ENCODE measurements around the gene CENPV. TPM values are rescaled to one million over a fixed set of nuclear protein-coding genes. Genes with fewer than 3 reads are reported as not detected.

Gene CENPV
- total and polyA plus RNA-seq, 2 donors (not counting 3 experiments of a cell fraction or from before 2014, with no cell fraction given), result 38.2 to 41.6 TPM

DNA sequence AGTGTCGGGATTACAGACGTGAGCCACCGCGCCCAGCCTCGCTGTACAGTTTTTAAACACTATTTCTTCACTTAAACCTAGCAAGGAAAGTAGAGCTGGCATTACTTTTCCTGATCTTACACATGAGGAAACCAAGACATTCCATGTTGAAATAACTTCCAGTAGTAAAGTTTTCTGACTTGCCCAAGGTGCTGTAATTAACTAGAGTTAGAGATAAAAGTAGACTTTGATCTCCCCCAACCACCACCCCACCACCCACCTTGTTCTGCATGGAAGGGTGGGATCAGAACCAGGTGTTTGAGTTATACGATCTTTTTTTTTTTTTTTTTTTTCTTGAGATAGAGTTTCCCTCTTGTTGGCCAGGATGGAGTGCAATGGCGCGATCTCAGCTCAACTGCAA, 47.1 kb downstream of the CENPV start:
- ChIA-PET CTCF (interaction anchor here (0.8 to 4.4 kb wide), 8 partner anchors 9 to 156 kb away, joined by 3 to 23 read pairs (median 7); partner anchors contain the start of gene CENPV), POLR2A (interaction anchor here (0.7 kb wide), 1 partner anchor 27 kb away, joined by 6 read pairs; no protein-coding TSS in a partner anchor)
- dilution Hi-C loops (cut with MboI; ENCODE audit: extremely low pct_ligation_motif_present, low sequenced_read_pairs), result no loop called here

More for the DNA sequence above, 47.1 kb downstream of the CENPV start:
- Histone ChIP-seq H3K79me2 (ENCODE audit: control insufficient read depth, insufficient read depth, low read length) (no peaks in the 10 kb centered on the region), H3K9ac (replicated peaks; ENCODE audit: extremely low read depth, insufficient read depth, low read length) (no peak overlapping the region), H4K20me1 (replicated peaks; ENCODE audit: control insufficient read depth, extremely low read depth, insufficient read depth, low read length) (no peaks in the 10 kb centered on the region), H3K9me3 (replicated peaks; ENCODE audit: control insufficient read depth, insufficient read depth, low read length) (no peaks in the 10 kb centered on the region), H2AFZ (ENCODE audit: low read depth, low read length) (no peak overlapping the region), H3K27ac (ENCODE audit: insufficient read depth, low read depth, low read length) (no peak overlapping the region), H3K4me1 (ENCODE audit: control insufficient read depth, extremely low read depth, insufficient read depth, low read length) (no peaks in the 10 kb centered on the region), H3K4me2 (ENCODE audit: insufficient read depth, low read length) (no peak overlapping the region), H3K4me3 (replicated peaks in 1 of 3; ENCODE audit: insufficient read depth in 1 of 3, low read depth in 1 of 3, low read length in 3 of 3) (no peak overlapping the region), H3K36me3 (ENCODE audit: control insufficient read depth in 2 of 2, extremely low read depth in 1 of 2, insufficient read depth in 2 of 2, low read length in 2 of 2) (no peaks in the 10 kb centered on the region), H3K27me3 (ENCODE audit: control insufficient read depth in 2 of 2, insufficient read depth in 2 of 2, low read length in 2 of 2) (no peaks in the 10 kb centered on the region), H3K9me1 (replicated peaks; ENCODE audit: control insufficient read depth, extremely low read depth, insufficient read depth, low read length) (no peaks in the 10 kb centered on the region)
- intact Hi-C loops (cut with micrococcal nuclease), result no loop called here
- no peak for TF ChIP-seq EZH2 (IDR thresholded peaks at IDR 0.05; ENCODE audit: borderline replicate concordance, low read depth, low read length, severe bottlenecking)
- TF ChIP-seq JUN (IDR thresholded peaks at IDR 0.05; ENCODE audit: borderline replicate concordance, insufficient read depth, insufficient read length, low read depth), result no peak
- TF ChIP-seq MYC (IDR thresholded peaks at IDR 0.05; ENCODE audit: low read depth, low read length), result no peak
- TF ChIP-seq POLR2AphosphoS5 (IDR thresholded peaks at IDR 0.05; ENCODE audit: insufficient read depth, low read depth, low read length), result no peak
- TF ChIP-seq GATA2 (IDR thresholded peaks at IDR 0.05; ENCODE audit: insufficient read depth, insufficient read length, low read depth, low read length), result no peak
- TF ChIP-seq, protein P1, sequence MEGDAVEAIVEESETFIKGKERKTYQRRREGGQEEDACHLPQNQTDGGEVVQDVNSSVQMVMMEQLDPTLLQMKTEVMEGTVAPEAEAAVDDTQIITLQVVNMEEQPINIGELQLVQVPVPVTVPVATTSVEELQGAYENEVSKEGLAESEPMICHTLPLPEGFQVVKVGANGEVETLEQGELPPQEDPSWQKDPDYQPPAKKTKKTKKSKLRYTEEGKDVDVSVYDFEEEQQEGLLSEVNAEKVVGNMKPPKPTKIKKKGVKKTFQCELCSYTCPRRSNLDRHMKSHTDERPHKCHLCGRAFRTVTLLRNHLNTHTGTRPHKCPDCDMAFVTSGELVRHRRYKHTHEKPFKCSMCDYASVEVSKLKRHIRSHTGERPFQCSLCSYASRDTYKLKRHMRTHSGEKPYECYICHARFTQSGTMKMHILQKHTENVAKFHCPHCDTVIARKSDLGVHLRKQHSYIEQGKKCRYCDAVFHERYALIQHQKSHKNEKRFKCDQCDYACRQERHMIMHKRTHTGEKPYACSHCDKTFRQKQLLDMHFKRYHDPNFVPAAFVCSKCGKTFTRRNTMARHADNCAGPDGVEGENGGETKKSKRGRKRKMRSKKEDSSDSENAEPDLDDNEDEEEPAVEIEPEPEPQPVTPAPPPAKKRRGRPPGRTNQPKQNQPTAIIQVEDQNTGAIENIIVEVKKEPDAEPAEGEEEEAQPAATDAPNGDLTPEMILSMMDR (IDR thresholded peaks at IDR 0.05; ENCODE audit: extremely low read depth in 1 of 2, insufficient read depth in 1 of 2, low read depth in 1 of 2, low read length in 2 of 2), result no peak
- TF ChIP-seq, protein P2, sequence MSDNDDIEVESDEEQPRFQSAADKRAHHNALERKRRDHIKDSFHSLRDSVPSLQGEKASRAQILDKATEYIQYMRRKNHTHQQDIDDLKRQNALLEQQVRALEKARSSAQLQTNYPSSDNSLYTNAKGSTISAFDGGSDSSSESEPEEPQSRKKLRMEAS (IDR thresholded peaks at IDR 0.05; ENCODE audit: insufficient read depth, insufficient read length), result no peak
- TF ChIP-seq FOS (IDR thresholded peaks at IDR 0.05; ENCODE audit: borderline replicate concordance, insufficient read depth, low read length), result no peak
- TF ChIP-seq POLR2A (IDR thresholded peaks at IDR 0.05; ENCODE audit: low read depth, low read length), result no peak
- DNase-seq (ENCODE audit: low read depth, low spot score) (no peak), FAIRE-seq (no peak)
- no TSS peak for BruUV-seq (replicated peaks)
